NCI-H2196 (cell line): ENCODE data around the gene AGL.
"Not testable (repeated sequence)": the region's sequence is repeated elsewhere in the genome, so short reads cannot be mapped to it uniquely, and the experiment has no call there.

Experiments
- DNase-seq: peaks from one replicate; lab custom pipeline; 2025; ENCODE audit not compliant: unreplicated experiment; lab: John Stamatoyannopoulos, UW

Gene AGL

GRCh38 chr1:99936071-99936470, 85.9 kb downstream of the AGL start:
- no peak for DNase-seq

DNA sequence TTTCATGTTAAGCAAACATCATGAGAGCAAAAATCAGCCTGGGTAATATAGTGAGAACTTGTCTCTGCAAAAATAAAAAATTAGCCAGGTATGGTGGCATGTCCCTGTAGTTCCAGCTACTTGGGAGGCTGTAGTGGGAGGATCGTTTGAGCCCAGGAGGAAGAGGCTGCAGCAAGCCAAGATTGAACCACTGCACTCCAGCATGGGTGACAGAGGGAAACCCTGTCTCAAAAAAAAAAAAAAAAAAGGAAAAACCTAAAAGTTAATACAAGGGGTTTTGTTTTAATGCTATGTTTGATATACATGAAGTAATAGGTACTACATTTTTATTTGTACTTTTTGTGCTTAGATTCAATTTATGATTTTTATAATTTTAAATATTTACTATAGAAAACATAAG, 92.6 kb downstream of the AGL start:
- no peak for DNase-seq

DNA sequence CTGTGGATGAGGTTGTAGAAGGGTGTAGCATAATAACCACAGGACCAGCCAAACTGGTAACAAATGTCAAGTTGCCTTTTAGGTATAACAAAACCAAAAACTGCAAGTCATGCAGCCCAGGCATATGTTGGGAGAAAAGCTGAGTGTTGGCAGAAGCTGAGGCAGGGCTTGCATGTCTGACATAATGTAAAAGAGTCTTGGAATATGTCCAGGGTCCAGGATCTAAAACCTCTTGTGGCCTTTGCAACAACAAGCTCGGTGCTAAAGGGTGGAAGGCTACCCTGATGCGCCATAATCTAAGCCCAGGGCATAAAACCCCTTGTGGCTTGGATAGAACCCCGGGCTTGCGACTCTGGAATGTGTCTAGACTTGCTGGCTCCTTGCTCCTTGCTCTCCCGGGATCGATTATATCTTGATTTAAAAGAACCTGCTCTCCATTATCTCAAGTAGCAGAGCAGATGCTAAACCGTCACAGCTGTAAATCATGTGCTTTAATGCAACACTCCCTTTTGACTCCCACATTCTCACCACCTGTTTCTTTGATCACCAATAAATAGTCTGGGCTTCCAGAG, 93.1 kb downstream of the AGL start:
- DNase-seq = peak; percentile 62

DNA sequence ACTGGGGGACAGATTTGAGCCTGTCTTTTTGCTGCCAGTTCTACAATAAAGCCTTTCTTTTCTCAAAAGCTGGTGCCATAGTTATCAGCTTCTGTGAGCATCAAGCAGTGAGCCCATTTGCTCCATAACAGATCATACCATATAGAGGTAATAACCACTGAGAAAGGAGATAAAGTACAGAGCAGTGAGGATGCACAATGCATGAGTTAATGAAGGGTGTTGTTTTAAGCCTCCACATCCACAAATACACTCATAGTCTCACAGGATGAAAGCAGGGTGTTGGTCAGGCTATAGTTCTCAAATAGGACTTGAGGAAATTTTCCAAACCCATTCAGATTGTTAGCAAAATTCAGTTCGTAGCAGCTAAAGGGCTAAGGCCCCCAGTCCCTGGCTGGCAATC, 94.0 kb downstream of the AGL start:
- no peak for DNase-seq

DNA sequence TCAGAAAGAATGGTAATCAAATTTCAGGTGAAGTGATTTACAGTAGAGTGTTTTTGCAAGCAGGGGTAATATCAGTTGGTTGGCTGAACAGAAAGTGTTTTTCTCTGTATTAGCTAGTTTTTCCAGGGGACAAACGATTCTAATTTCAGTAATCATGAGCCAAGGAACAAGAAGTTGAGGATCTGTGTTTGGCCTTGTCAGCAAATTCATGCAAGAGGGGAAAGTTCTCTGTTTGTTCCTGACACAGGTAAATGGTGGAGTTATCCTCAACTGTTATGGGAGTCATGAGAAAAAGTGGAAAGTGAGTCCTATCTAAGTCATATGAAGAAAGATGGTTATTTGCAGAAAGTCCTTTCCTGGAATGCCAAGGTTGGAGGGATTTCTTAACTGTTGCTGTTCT, 95.0 kb downstream of the AGL start:
- DNase-seq = no peak

GRCh38 chr1:99950486-99950885, 100.3 kb downstream of the AGL start:
- no peak for DNase-seq

DNA sequence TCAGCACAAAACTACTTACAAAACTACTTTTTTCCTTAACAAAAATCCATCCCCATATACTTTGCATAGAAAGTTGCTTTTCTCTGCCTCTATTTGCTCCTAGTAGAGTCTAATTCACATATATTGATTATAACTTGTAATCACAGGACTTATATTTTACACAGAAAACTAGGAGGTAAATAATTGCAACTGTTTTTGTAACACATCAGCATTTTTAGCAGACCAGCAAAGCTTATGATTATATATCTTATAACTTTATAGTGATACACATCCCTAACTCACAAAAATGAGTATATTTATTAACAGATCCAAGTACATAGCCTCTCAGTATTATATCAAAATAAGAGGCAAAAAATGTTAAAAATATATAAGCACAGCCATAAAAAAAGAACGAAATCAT, 102.4 kb downstream of the AGL start:
- no peak for DNase-seq

- no peak for DNase-seq
Observed at GRCh38 chr1:99955375-99955774, 105.2 kb downstream of the AGL start.

DNA sequence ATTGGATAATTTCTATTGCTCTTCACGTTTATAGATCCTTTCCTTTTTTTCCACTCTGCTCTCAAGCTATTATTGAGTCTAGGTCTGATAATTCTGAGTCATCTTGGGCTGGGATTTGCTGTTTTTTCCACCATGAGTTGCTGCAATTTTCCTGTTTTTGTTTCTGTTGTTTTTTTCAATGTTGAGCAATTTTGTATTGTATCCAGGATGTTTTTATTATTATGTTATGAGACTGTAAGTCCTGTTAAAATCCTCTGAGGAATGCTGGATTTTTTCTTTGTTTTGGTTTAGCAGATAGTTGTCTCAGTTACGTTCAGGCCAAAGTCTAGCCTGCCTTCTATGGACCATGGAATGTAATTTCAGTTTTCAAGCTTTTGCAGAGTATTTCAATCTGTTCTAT, 106.6 kb downstream of the AGL start:
- no peak for DNase-seq

DNA sequence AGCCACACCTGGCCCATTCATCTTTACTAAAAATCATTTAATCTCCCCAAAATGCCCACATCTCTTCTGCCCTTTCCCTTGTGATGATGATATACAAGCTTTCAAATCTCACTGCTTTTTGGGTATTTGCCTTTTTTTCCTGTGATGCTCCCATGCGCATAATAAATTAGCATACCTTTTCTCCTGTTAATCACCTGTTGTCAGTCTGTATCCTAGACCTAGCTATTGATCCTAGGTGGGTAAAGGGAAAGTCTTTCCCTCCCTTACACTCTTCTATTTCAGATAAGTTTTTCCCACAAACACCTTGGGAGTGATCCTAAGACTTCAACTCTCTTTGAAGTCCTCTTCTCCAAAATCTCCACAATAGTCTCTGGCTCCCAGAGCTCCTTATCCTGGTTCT, 107.7 kb downstream of the AGL start:
- no peak for DNase-seq

GRCh38 chr1:99959189-99959705, 109.1 kb downstream of the AGL start:
- DNase-seq = not testable (repeated sequence)

DNA sequence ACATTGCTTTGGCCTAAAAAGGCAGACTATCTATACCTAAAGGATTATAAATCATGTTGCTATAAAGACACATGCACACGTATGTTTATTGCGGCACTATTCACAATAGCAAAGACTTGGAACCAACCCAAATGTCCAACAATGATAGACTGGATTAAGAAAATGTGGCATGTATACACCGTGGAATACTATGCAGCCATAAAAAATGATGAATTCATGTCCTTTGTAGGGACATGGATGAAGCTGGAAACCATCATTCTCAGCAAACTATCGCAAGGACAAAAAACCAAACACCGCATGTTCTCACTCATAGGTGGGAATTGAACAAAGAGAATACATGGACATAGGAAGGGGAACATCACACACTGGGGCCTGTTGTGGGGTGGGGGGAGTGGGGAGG, 110.1 kb downstream of the AGL start:
- not testable (repeated sequence) for DNase-seq

DNA sequence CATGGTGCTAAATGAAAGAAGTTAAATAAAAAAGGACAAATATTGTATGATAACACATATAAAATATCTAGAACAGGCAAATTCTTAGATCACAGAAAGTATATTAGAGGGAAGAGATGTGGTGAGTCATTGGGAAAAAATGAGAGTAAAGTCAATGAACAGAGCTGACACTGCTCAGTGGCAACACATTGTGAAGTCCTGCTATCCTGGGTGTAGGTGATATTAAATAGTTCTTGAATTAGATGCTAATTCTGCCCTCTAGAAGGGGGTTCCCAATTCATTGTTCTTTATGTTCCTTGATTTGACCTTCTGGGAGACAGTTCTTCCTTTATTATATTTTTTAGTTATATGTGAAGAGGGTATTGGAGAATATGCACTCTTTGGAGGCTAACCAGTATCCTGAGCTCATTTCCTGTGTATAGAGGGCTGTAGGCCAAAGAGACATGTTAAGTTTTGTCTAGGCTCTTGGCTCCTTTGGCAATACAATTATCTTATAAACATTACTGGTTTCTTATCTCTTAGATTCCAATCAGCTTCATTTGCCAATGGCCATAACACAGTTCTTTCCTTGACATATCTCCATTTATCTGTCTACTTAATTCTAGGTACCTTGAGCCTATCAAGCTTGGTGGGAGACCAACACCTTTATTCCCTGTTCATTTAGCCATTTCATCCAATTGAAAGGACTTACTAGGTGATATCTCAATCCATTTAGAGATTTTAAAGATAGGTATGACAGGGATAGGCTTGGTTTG, 113.1 kb downstream of the AGL start:
- no peak for DNase-seq

GRCh38 chr1:99964806-99965205, 114.6 kb downstream of the AGL start:
- no peak for DNase-seq

GRCh38 chr1:99965646-99966375, 115.7 kb downstream of the AGL start:
- DNase-seq = peak; percentile 71

DNA sequence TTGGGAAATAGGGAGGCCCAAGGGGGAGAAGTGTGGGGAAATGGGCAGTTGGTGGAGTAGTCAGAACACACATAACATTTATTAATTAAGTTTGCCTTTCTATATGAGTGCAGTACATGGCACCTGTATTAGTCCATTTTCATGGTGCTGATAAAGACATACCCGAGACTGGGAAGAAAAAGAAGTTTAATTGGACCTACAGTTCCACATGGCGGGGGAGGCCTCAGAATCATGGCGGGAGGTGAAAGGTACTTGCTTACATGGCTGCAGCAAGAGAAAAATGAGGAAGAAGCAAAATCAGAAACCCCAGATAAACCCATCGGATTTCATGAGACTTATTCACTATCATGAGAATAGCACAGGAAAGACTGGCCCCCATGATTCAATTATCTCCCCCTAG, 118.1 kb downstream of the AGL start:
- no peak for DNase-seq

DNA sequence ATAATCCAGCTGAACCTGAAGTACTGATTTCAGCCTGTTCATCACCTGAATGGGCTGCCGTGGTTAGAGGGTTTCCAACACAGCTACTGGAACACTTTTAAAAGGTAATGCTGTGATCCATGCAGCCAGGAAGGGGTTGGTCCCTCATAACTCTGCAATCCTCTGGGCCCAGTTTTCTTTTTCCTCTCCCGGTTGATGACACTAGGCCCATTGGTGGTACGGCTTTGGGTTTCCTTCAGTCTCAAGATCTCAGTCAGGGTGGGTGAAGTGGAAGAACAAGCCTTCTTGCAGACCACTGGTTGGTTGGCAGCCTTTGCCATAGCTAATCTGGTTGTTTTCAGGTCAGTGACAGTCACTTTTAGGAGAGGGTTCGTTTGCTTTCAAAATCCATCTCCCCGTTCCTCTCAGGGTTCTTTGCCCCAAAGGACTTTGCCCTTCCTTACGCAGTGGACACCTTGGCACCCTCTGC, 119.1 kb downstream of the AGL start:
- DNase-seq = no peak

GRCh38 chr1:99969729-99970621, 119.8 kb downstream of the AGL start, which contains the start of gene SLC35A3:
SLC35A3 (plus strand) TSS chr1:99969996; CDS start chr1:99993555, 23,559 bp downstream.
- peak; percentile 83 for DNase-seq

DNA sequence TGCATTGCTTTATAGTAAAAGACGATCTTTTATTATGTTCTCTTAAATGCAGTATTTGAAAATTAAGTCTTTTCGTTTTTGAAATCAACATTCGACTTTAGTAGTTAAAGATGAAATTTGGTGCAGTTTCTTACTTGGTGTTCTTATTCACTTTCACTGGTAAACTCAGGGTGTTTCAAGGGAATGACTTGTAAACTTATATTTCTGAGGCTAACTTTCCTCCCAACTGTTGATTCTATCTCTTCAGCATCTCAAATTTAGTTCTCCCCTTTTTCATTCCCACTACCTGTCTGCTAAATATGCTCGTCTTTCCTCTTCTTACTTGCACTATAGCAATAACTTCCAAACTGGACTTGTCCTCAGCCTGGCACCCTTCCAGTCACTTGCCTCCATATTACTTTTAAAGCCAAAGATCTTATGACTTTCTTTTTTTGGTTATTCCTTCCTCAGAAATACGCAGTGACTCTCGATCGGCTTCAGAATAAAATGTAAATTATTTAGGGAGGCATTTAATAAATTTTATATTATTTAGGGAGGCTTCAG, 120.6 kb downstream of the AGL start:
- no peak for DNase-seq

- DNase-seq = not testable (repeated sequence)
Observed at GRCh38 chr1:99972066-99972465, 121.9 kb downstream of the AGL start.
